GM18868 (cell line): Measurements from ENCODE around the gene ADCY3.

Experiments used
- ATAC-seq: cut with Tn5 transposase; IDR thresholded peaks from one replicate; pipeline ENCODE4 v1.9.1; 2021; ENCODE audit warnings: mild to moderate bottlenecking, moderate library complexity; ENCODE audit not compliant: unreplicated experiment

The ADCY3 gene

DNA sequence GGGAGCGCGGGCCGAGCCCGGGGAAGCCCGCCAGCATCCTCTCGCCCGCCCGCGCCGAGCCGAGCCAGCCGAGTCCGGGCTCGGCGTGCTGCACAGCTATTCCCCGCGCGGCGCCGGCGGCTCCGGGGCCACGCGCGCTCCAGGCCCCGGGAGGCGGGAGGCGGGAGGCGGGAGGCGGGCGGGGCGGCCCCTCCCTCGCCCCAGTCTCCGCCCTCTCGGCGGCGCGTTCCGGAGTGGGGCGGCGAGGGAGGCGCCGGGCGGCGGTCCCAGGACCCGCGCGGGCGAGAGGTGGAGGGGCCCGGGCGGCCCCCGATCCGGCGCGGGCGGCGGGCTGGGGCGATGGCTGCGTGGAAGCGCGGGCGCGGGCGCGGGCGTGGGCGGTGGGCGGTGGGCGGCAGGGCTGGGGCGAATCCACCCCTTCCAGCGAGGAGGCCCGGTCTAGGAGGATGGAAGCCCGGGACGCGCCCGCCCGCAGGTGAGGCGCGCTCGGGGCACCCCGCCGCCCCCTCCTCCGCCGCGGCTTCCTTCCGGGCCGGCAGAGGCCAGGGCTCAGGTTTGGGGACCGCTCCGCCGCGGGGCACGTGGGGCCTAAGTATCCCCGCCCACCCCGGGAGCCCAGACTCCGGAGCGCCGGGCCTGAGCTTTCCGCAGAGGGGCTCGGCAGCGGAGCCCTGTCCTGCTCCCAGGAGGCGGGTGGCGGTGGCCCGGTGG, at the start of gene ADCY3:
TSS of gene ADCY3 (minus strand) at position 140 of the 711 bp plus-strand sequence. CDS start 1,250 bp downstream, outside the sequence.
- peak; percentile 58 for ATAC-seq

- ATAC-seq: no peak
These were observed 49.7 kb upstream of the ADCY3 start for GRCh38 chr2:24969784-24970183.

DNA sequence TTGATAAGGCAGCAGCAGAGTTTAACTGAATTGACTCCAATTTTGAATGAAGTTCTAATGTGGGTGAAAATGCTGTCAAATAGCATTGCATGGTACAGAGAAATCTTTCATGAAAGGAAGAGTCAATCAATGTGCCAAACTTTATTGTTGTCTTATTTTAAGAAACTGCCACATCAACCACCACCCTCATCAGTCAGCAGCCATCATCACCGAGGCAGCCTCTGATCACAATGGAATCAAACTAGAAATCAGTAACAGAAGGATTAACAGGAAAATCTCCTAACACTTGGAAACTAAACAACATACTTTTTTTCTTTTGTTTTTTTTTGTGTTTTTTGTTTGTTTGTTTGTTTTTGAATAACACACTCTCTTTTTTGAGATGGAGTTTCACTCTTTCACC, 41.9 kb upstream of the ADCY3 start:
- ATAC-seq: no peak

DNA sequence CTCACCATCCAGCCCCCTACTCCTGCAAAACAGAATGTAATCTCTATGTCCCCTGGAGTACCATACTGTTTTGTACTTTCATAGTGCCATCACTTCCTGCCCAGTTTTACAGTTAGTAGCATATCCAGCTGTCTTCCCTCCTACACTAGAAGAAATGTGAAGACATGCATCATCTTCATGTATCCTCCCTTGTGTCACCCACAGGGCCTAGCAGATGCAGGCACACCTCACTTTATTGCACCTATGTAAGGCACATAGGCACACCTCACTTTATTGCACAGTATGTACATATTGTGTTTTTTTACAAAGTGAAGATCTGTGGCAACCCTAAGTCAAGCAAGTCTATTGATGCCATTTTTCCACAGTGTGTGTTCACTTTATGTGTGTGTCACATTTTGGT, 39.7 kb upstream of the ADCY3 start:
- no peak for ATAC-seq

DNA sequence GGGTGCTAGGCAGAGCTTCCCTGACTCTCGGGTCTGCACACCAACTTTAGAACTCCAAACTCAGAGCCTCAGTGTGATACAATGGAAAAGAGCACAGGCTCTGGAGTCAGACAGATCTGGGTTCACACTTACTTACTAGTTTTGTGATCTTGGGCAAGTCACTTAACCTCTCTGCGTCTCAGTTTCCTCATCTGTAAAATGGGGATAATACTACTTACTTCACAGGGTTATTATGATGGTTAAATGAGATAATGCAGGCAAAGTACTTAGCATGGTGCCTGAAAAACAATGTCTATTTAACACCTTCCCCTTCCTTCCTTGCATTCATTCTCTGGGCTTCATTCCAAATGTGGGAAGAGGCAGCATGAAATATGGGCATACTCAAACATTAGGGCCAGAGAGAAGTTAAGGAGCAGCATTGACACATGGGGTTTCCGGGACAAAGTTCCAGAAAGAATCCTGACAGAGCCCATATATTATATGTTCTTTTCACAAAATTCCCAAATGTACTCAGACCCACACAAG, 38.4 kb upstream of the ADCY3 start:
- no peak for ATAC-seq

GRCh38 chr2:24957976-24958375, 37.9 kb upstream of the ADCY3 start:
- no peak for ATAC-seq

DNA sequence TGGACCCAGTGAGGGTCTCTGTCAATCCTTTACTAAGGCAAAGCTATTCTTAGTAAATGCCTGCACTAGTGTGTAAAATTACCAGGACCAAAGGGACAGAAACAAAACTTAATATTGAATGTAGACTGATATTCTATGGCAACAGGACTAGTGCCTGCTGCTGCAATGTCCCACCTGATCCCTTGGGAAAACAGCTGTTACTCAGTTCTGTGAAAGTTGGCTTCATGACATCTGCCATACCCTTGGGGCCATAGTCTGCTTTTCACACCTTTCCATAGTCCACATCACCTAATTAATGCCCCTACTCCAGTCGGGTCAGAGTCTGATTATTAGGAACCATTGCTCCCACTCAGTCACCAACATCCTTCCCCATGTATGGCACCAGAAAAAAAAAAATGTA, 37.2 kb upstream of the ADCY3 start:
- no peak for ATAC-seq

DNA sequence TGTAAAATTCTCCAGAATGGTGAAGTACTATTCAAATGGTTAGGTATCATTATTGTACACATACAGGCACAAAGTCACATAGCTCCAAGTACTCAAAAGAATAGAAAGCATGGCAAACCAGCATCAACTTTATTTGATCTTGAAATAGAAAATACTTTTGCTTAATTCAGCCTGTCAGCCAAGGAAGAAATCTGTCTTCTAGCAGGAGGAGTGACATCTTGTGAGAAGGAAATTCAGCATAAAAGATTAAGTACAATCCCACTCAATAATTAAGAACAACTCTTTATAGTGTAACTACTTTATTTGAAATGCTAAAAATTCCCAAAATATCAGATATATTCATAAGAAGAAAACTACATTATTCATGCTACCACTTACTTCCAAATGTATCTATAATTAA, 35.9 kb upstream of the ADCY3 start:
- ATAC-seq: no peak

DNA sequence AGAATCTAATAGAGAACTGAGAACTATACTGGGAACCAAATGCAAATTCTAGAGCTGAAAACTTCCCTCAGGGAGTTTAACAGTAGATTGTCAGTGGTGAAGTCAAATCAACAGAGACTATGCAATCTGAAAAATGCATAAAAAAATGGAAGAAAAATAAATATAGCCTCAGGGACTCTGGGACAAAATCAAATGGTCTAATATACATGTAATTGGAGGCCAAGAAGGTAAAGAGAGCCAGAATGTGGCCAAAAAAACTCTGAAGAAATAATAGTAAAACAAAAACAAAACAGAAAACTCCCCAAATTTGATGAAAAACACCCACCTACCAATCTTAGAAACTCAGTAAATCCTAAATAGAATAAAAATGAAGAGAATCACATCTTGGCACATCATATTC, 35.2 kb upstream of the ADCY3 start:
- ATAC-seq: no peak

DNA sequence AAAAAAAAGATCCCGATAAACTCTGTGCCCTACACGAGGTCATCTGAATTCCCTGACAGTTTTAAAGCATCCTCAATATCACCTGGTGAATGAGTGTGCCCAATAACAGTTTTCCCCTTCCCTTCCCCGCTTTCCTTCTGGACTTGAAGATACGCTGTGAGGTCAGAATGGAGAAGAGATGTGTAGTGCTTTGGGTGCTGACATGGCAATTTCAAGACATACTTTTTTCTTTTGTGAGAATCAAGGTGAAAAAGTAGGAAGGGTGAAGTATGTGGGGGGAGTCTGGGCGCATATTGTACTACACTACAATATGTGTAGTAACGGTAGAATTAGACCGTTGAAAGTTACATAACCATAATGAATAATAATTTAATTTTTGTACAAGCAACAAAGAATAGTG, 30.1 kb upstream of the ADCY3 start:
- ATAC-seq: no peak

DNA sequence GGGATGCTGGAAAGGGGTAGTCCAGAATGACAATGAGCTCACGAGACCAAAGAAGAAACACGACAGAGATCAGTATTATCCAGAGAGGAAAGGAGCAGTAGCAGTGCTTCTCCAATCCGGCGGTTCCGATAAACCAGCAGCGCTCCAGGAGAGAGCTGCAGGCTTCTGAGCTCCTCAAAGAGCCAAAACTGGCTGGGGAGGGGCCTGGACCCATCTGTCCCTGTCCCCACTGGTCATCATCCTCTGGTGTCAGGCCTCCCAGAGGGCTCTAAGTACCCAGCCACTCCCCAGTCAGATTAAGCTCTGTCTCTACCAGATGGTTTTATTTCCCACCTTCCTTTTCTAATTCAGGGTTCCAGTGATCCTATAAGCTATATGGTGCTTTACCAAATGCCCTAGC, 28.5 kb upstream of the ADCY3 start:
- no peak for ATAC-seq

DNA sequence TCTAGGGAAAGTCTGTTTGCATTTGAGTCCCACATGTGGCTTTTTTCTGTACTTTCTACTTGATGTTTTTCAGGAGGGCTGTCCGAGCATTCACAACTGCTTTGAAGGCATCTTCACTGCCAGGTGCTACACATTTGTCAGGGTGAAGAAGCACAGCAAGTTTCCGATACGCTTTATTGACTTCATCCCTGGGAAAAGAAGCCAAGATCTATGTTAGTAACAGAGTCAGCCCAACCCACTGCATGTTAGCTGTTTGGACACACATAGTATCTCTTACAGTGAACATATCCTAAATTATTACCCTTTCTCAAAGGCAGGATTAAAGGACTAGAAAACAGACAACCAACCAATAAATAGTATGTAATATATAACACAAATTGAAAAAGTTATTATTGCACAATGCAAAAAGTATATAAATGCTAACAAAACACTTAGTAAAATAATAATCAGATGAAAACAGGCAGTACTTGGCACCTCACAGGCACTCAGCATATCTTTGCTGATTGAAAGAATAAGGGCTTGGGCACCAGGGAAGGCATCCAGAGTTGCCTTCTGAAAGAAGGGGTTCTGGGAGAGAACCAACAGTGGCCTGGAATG, 27.6 kb upstream of the ADCY3 start:
- no peak for ATAC-seq

DNA sequence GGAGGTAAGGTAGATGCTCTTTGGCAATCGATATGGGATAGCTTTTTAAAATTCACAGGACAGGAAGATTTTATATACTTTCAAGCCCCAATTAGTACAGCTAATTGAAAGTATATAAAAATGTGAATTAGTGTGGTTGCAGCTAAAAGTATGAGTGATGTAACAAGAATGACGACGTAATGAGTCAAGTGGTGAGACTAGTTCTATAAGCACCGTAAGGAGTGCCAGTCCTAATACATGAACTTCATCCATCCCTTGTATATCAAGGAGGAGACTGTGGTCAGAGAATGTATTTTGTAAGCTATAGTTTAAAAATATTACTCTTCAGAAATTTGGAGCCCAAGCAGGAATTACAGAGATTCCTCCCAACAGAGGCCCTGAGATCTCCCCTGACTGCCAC, 25.9 kb upstream of the ADCY3 start:
- no peak for ATAC-seq

GRCh38 chr2:24943427-24944053, 23.5 kb upstream of the ADCY3 start:
- no peak for ATAC-seq

GRCh38 chr2:24939353-24939752, 19.3 kb upstream of the ADCY3 start:
- no peak for ATAC-seq

DNA sequence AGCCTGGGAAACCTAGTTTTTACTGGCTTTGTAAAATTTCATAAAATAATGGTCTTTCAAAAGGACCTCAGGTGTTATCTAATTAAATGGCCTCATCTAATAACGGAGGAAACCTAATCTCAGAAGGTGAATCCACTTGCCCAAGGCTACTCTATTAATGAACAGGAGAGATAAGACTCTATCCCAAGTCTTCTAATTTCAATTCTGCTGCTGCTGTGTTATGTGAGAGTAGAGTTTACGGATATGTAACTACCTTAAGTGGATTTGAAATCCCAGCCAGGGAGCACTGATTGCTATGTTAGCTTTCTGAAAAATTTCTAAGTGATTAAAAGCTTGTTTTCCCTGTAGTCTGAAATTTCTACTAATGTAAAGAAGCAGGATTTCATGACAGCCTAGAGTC, 17.2 kb upstream of the ADCY3 start:
- ATAC-seq: no peak

GRCh38 chr2:24935145-24935544, 15.1 kb upstream of the ADCY3 start:
- no peak for ATAC-seq

DNA sequence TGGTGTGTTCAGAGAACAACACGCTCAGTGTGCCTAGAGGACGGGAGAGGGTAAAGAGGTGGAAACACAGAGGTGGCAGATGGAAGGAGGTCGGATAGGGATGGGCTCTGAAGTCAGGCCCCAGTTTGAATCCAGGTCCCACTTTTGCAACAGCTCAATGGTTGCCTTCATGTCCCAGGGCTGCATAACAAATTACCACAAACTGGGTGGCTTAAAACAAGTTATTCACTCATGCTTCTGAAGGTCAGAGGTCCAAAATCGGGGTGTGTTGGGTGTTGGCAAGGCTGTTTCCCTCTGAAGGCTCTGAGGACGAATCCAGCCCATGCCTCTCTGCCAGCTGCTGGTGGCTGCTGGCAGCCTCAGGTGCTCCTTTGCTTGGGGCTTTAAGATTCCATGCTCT, 12.7 kb upstream of the ADCY3 start:
- no peak for ATAC-seq

DNA sequence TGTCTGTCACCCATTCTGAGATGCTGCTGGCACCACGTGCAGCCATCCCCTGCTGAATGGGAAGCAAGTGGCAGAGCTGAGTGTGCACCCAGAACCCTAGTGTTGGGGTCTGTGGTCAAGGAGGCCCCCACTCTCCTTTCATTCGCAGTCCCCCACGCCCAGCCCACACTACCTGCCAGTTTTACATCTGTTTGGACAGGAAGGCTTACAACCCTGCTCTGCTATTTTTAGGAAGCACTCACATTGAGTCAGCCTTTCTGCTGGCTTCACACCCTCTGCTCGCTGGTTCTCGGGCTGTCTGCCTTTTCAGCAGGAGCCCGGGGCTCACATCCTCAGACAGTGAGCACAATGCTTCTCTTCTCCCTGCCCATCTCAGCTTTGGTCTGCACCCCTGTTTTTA, 10.7 kb upstream of the ADCY3 start:
- peak; percentile 92 for ATAC-seq

- ATAC-seq: no peak
These were observed 9.2 kb upstream of the ADCY3 start for GRCh38 chr2:24929230-24929629.

DNA sequence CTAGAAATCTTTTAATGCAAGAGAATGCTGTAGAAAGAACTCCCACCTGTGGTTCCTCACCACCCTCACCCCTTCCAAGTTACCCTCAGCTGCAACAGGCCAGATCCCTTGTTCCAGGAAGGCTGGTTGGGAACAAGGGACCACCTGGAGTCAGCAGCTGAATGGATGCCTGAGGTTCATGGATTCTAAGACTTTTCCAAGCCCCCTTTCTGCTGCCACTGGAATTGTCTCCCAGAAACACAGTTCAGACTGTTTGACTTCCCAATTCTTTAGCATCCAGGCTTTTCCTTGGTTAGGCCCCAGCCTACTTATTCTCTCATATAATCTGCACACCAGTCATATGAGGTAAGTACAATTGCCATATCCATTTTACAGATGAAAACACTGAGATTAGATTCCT, 8.0 kb upstream of the ADCY3 start:
- ATAC-seq: no peak

DNA sequence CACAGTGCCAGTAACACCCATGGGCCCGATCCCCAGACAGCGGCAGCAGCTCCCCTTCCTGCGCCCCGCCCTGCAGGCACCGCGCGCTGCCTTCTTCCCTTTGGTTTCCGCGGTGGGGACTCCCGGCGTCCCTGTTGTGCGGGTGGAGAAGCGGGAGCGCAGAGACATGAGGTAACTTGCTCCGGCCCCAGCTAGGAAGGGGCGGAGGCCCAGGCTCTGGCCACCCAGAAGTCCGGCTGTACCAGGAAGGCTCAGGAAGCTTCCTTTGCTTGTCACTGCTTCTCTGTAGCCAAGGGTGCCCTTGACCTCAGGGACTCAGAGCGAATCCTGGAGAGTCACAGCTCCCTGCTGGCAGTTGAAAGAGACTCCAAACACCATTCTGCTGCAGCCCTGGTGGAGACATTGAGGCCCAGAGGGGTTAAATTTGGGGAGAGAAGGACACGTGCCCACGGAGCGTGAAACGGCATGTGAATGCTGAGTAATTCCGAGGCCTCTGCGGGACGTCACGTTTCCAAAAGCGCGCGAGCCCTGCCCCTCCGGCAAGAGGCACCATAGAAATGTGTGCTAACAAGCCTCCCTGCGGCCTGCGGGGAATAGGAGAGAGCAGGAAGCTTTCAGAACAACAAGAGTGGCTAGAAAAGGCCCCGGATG, 6.7 kb upstream of the ADCY3 start:
- ATAC-seq: no peak
